Stomach smooth muscle (tissue), 2 donors: ENCODE data around the gene ATF7IP.

Experiments used
- H3K27ac ChIP-seq: one replicate; pipeline ENCODE4 v1.7.0; 2013; ENCODE audit warnings: mild to moderate bottlenecking, low read length, inconsistent platforms
- H3K27me3 ChIP-seq, 2 donors: one replicate each; pipeline ENCODE4 v1.7.0; 2013; ENCODE audit warnings: low read length in 2 of 2; ENCODE audit not compliant: insufficient read depth in 2 of 2, control insufficient read depth in 1 of 2
- H3K36me3 ChIP-seq, 2 donors: one replicate each; pipeline ENCODE4 v1.7.0; 2013; ENCODE audit warnings: low read length in 2 of 2; ENCODE audit not compliant: control insufficient read depth in 2 of 2, insufficient read depth in 2 of 2
- H3K4me1 ChIP-seq: one replicate; pipeline ENCODE4 v1.7.0; 2013; ENCODE audit warnings: low read length; ENCODE audit not compliant: control insufficient read depth, insufficient read depth
- H3K4me3 ChIP-seq, 2 donors: one replicate each; pipeline ENCODE4 v1.7.0; 2013; ENCODE audit warnings: low read length in 2 of 2
- H3K9ac ChIP-seq, 2 donors: one replicate each; pipeline ENCODE4 v1.7.0; 2013; ENCODE audit warnings: low read length in 2 of 2, mild to moderate bottlenecking in 1 of 2
- H3K9me3 ChIP-seq, 2 donors: one replicate each; pipeline ENCODE4 v1.7.0; 2013; ENCODE audit warnings: low read length in 2 of 2; ENCODE audit not compliant: control insufficient read depth in 2 of 2
- donor health status: healthy.
- donor health status: Pancreatic carcinoma.

ATF7IP gene

GRCh38 chr12:14379508-14379907 lies 14.0 kb downstream of the ATF7IP start:
- Histone ChIP-seq H3K36me3 (no peaks in the 10 kb centered on the region), H3K4me1 (peaks cover 2% of the 10 kb centered on the region), H3K27ac (no peak overlapping the region), H3K4me3 (no peak overlapping the region), H3K9me3 (peaks cover 0 to 11% of the 10 kb centered on the region in 2 donors), H3K9ac (no peak overlapping the region), H3K27me3 (no peaks in the 10 kb centered on the region)

GRCh38 chr12:14384783-14385638 lies 19.5 kb downstream of the ATF7IP start:
- Histone ChIP-seq H3K4me3 (peak overlapping the region; percentile 50 to 70), H3K27me3 (no peaks in the 10 kb centered on the region), H3K27ac (peak overlapping the region; percentile 12), H3K36me3 (no peaks in the 10 kb centered on the region), H3K9ac (no peak overlapping the region), H3K4me1 (peaks cover 2% of the 10 kb centered on the region), H3K9me3 (peaks cover 0 to 3% of the 10 kb centered on the region in 2 donors)

DNA sequence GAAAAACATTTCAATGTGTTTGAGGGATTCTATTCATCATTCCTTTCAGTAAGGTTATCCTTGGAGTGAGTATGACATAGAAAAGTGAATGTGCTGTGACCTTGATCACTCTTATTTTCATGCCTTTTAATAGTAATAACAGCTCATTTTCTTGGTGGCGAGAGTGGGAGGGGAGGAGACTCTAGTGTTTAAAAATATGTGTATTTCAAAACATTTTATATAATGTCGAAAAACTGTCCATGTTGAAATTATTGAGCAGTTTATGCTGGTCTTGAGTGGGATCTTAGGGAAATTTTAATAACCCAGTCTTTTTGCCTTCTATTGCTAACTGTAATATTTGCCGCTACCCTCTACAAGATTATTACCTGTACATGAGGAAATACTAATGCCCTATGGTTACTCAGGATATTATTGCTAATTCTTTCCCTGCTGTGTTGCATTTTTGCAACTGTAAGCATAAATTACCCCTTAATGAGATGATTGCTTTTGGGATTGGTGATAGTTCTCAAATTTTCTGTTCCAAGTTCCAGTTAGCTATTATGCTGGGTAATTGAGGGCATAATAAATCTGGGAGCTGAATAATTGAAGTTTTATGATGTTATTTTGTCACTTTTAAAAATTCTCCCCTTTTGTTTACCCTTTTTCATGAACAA lies 21.9 kb downstream of the ATF7IP start:
- Histone ChIP-seq H3K27me3 (no peaks in the 10 kb centered on the region), H3K27ac (no peak overlapping the region), H3K9me3 (peaks cover 0 to 3% of the 10 kb centered on the region in 2 donors), H3K4me1 (peaks cover 2% of the 10 kb centered on the region), H3K9ac (no peak overlapping the region), H3K4me3 (no peak overlapping the region), H3K36me3 (no peaks in the 10 kb centered on the region)

- Histone ChIP-seq H3K4me1 (no peaks in the 10 kb centered on the region), H3K4me3 (no peak overlapping the region), H3K36me3 (no peaks in the 10 kb centered on the region), H3K9me3 (peaks cover 0 to 3% of the 10 kb centered on the region in 2 donors), H3K9ac (no peak overlapping the region), H3K27ac (no peak overlapping the region), H3K27me3 (no peaks in the 10 kb centered on the region)
Measured at GRCh38 chr12:14390449-14390848, 25.0 kb downstream of the ATF7IP start.

GRCh38 chr12:14390870-14391530 lies 25.5 kb downstream of the ATF7IP start:
- Histone ChIP-seq H3K4me3 (peak overlapping the region in 1 of 2 donors; percentile 1), H3K36me3 (no peaks in the 10 kb centered on the region), H3K4me1 (no peaks in the 10 kb centered on the region), H3K9me3 (peaks cover 0 to 3% of the 10 kb centered on the region in 2 donors), H3K9ac (no peak overlapping the region), H3K27me3 (no peaks in the 10 kb centered on the region), H3K27ac (no peak overlapping the region)

- H3K4me1 ChIP-seq: no peaks in the 10 kb centered on the region
- no peaks in the 10 kb centered on the region for H3K27me3 ChIP-seq
- H3K4me3 ChIP-seq: no peak overlapping the region
- peak overlapping the region in 1 of 2 donors; percentile 30 for H3K9ac ChIP-seq
- H3K9me3 ChIP-seq: no peaks in the 10 kb centered on the region
- H3K27ac ChIP-seq: peak overlapping the region; percentile 42
- no peaks in the 10 kb centered on the region for H3K36me3 ChIP-seq
Measured at GRCh38 chr12:14393751-14394150, 28.3 kb downstream of the ATF7IP start.

DNA sequence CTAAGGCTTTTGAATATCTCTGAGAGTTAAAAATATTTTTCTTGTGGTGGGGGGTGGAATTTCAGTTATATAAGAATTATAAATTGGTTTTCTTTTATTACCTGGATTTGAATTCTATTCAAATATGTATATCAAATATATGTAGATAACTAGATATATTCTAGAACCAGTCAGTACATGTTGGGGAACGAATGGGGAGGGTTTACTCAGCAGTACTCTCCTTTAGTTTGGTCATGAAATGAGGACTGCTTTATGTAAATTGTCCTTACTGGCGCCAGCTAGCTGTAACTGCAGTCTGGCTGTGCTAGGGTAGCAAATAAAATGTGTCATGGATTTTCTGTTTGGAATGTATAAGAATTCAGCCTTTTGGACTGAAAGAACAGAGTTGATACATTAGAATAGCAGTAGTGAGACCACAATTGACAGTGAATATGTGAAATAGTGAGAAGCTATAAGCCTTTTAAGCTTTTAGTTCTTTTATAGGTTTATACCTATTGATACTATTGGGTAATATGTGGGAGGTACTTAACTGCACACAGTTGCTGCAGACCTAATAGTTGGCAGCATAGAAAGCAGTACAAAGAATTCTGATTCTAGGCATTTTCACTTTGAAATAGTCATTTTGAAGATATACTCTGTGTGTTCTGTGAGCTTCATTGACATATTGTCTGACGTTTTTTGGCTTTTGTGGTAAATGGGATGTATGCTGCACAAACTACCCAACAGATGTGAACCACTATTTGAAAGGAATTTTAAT lies 29.0 kb downstream of the ATF7IP start:
- Histone ChIP-seq H3K9ac (peak overlapping the region in 1 of 2 donors; percentile 47), H3K4me3 (peak overlapping the region; percentile 29 to 62), H3K36me3 (no peaks in the 10 kb centered on the region), H3K27me3 (no peaks in the 10 kb centered on the region), H3K4me1 (no peaks in the 10 kb centered on the region), H3K9me3 (no peaks in the 10 kb centered on the region), H3K27ac (peak overlapping the region; percentile 42)

DNA sequence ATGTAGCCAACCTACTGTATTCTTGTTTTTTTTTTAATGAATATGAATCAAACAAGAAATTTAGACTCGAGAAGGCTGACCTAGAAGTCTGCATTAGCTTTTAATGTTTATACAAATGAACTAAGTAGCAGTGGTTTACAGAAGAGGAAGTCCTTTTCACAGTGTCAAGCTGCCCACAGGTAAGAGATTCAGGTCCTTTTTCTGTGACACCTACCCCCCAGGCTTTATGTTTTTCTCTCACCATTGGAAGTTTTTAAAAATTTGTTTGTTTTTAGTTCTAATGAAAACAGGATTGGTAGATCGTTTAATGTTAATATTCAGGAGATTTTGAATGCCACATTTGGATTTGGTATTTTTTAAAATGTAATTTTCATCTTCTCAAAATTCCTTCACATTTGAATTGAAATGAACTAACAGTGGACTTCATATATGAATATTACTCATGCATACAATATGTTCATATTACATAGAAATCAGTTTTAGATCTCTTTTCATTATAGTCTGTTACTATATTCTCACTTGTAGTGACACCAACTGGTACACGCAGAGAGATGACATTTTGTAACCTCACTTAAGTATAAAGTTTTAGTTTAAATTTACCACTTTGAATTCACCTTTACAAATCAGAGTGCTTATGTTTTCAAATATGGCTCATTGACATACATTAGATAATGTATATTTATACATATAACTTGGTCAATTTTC lies 29.7 kb downstream of the ATF7IP start:
- Histone ChIP-seq H3K4me3 (peak overlapping the region; percentile 29 to 62), H3K27ac (peak overlapping the region; percentile 42)

DNA sequence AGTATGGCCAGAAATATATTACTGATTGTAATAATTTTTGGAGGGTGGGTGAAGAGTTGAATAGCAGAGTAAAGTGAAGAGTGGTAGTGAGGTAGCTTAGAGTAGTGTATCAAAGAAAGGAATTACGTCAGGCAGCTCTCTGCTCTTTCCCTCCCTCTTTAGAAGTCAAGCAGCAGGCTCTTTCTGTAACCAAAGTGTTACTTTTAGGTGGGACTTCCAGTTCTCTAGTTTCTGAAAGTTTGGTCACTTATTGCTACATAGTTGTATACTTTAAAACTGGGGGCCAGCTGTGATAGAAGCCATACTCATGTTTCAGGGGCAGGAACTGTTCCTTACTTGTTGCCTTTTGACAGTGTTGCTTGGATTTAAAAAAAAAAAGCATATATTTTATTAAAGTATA lies 30.6 kb downstream of the ATF7IP start:
- Histone ChIP-seq H3K9ac (no peak overlapping the region), H3K27ac (peak overlapping the region; percentile 19), H3K27me3 (no peaks in the 10 kb centered on the region), H3K9me3 (peaks cover 3 to 5% of the 10 kb centered on the region in 2 donors), H3K36me3 (no peaks in the 10 kb centered on the region), H3K4me3 (no peak overlapping the region), H3K4me1 (no peaks in the 10 kb centered on the region)

More for the DNA sequence above, 29.7 kb downstream of the ATF7IP start:
- Histone ChIP-seq H3K9me3 (peaks cover 3 to 5% of the 10 kb centered on the region in 2 donors), H3K9ac (peak overlapping the region in 1 of 2 donors; percentile 47), H3K4me1 (no peaks in the 10 kb centered on the region), H3K36me3 (no peaks in the 10 kb centered on the region), H3K27me3 (no peaks in the 10 kb centered on the region)

- Histone ChIP-seq H3K9me3 (peaks cover 3 to 5% of the 10 kb centered on the region in 2 donors), H3K4me3 (peak overlapping the region in 1 of 2 donors; percentile 28), H3K27ac (no peak overlapping the region), H3K9ac (no peak overlapping the region), H3K27me3 (no peaks in the 10 kb centered on the region), H3K4me1 (peaks cover 2% of the 10 kb centered on the region), H3K36me3 (no peaks in the 10 kb centered on the region)
Measured at GRCh38 chr12:14399871-14400270, 34.4 kb downstream of the ATF7IP start.
